GM18508 (cell line): ENCODE data around the gene DESI1.
"Not testable (repeated sequence)": the region's sequence is repeated elsewhere in the genome, so short reads cannot be mapped to it uniquely, and the experiment has no call there.

ENCODE experiments used
- ATAC-seq: cut with Tn5 transposase; IDR thresholded peaks from one replicate; pipeline ENCODE4 v1.9.1; 2021; ENCODE audit warnings: moderate number of reproducible peaks; ENCODE audit not compliant: insufficient read depth, unreplicated experiment

Gene DESI1

GRCh38 chr22:41563051-41563711 is 57.7 kb downstream of the DESI1 start:
- ATAC-seq = no peak

- no peak for ATAC-seq
Observed at GRCh38 chr22:41562461-41562860, 58.4 kb downstream of the DESI1 start.

- ATAC-seq = no peak
Observed at GRCh38 chr22:41561788-41562187, 59.1 kb downstream of the DESI1 start.

- no peak for ATAC-seq
Observed at GRCh38 chr22:41561335-41561734, 59.5 kb downstream of the DESI1 start.

- no peak for ATAC-seq
Observed at GRCh38 chr22:41560095-41560471, 60.8 kb downstream of the DESI1 start.

GRCh38 chr22:41558241-41558630 is 62.6 kb downstream of the DESI1 start:
- ATAC-seq = not testable (repeated sequence)

GRCh38 chr22:41557401-41558240 is 63.2 kb downstream of the DESI1 start:
- ATAC-seq = no peak

- ATAC-seq = no peak
Observed at GRCh38 chr22:41556561-41556960, 64.3 kb downstream of the DESI1 start.

- no peak for ATAC-seq
Observed at GRCh38 chr22:41555325-41555982, 65.4 kb downstream of the DESI1 start.

- ATAC-seq = no peak
Observed at GRCh38 chr22:41551877-41552582, 68.8 kb downstream of the DESI1 start.

- ATAC-seq = no peak
Observed at GRCh38 chr22:41550952-41551491, 69.8 kb downstream of the DESI1 start.

GRCh38 chr22:41548830-41549211 is 72.0 kb downstream of the DESI1 start:
- no peak for ATAC-seq
